Muscle of leg (tissue), 11 donors: ENCODE measurements around the gene CLC. TPM values are rescaled to one million over a fixed set of nuclear protein-coding genes. Genes with fewer than 3 reads are reported as not detected.
"Not testable (repeated sequence)": the region's sequence is repeated elsewhere in the genome, so short reads cannot be mapped to it uniquely, and the experiment has no call there.

Source experiments
- DNase-seq: peaks from one replicate; pipeline ENCODE4 v3.0.0; 2013
- H3K27ac ChIP-seq: one replicate; pipeline ENCODE4 v1.5.1; 2013; ENCODE audit warnings: mild to moderate bottlenecking, low read length, control low read depth
- H3K27me3 ChIP-seq: one replicate; pipeline ENCODE4 v1.6.1; 2013; ENCODE audit warnings: low read length; ENCODE audit not compliant: control insufficient read depth, insufficient read depth
- H3K36me3 ChIP-seq: one replicate; pipeline ENCODE4 v1.6.1; 2013; ENCODE audit warnings: low read length; ENCODE audit not compliant: control insufficient read depth, insufficient read depth
- H3K4me1 ChIP-seq: one replicate; pipeline ENCODE4 v1.6.1; 2013; ENCODE audit warnings: low read length; ENCODE audit not compliant: control insufficient read depth, insufficient read depth
- H3K4me3 ChIP-seq: one replicate; pipeline ENCODE4 v1.5.1; 2013; ENCODE audit warnings: low read length, control low read depth
- H3K9me3 ChIP-seq: replicated peaks from 2 replicates; pipeline ENCODE4 v1.6.1; 2013; ENCODE audit warnings: low read depth, low read length; ENCODE audit not compliant: control insufficient read depth
- WGBS: methylation state at CpG from one replicate; pipeline ENCODE4 v1.1.5; 2013; ENCODE audit warnings: missing lambda C conversion rate; ENCODE audit not compliant: insufficient coverage; 5-methylcytosine and 5-hydroxymethylcytosine counted together
- polyA plus RNA-seq, 8 donors: library from polyadenylated mRNA; unstranded; fragments of 120-200 nt; gene quantifications; one replicate each; pipeline versions ENCODE4 v1.2.1 to v1.2.3, GENCODE V29; 2013; ENCODE audit warnings: inconsistent platforms in 1 of 8, low replicate concordance in 1 of 8; ENCODE audit not compliant: insufficient read length in 8 of 8, insufficient read depth in 1 of 8
- total RNA-seq: library from RNA; stranded (reverse); fragments of 120-200 nt; gene quantifications from one replicate; pipeline ENCODE4 v1.2.4, GENCODE V29; 2013

Gene CLC
- total and polyA plus RNA-seq, 9 donors: 0.40 to 4.8 (median 2.2) TPM

GRCh38 chr19:39705578-39706188, 32.1 kb downstream of the CLC start:
- DNase-seq: no peak
- no peaks in the 10 kb centered on the region for H3K27me3 ChIP-seq
- H3K36me3 ChIP-seq: no peaks in the 10 kb centered on the region
- H3K4me1 ChIP-seq: no peaks in the 10 kb centered on the region
- H3K9me3 ChIP-seq: no peaks in the 10 kb centered on the region
- H3K27ac ChIP-seq: no peak overlapping the region
- WGBS: 60% methylated on average over 3 of the region's 8 CpGs
- no peak overlapping the region for H3K4me3 ChIP-seq

- no peak within 1 kb of the TSS for H3K27ac ChIP-seq
- H3K27me3 ChIP-seq: no peaks in the 10 kb centered on the region
- no peaks in the 10 kb centered on the region for H3K9me3 ChIP-seq
- 58% methylated on average over 3 of the region's 6 CpGs for WGBS
- no peak within 1 kb of the TSS for H3K4me3 ChIP-seq
- H3K4me1 ChIP-seq: no peaks in the 10 kb centered on the region
- no peak for DNase-seq
- H3K36me3 ChIP-seq: no peaks in the 10 kb centered on the region
Observed at GRCh38 chr19:39704181-39705044, 33.4 kb downstream of the CLC start, which contains the start of gene LGALS14. Gene LGALS14 (plus strand): TSS chr19:39704481. CDS start chr19:39704529, 48 bp downstream.

- H3K9me3 ChIP-seq: no peaks in the 10 kb centered on the region
- no peak overlapping the region for H3K27ac ChIP-seq
- no peak for DNase-seq
- H3K4me1 ChIP-seq: no peaks in the 10 kb centered on the region
- no peaks in the 10 kb centered on the region for H3K27me3 ChIP-seq
- no CpG with 5 or more reads among the region's 5 CpGs for WGBS
- no peaks in the 10 kb centered on the region for H3K36me3 ChIP-seq
- H3K4me3 ChIP-seq: no peak overlapping the region
Observed at GRCh38 chr19:39701291-39701690, 36.5 kb downstream of the CLC start.

- H3K4me1 ChIP-seq: no peaks in the 10 kb centered on the region
- no peak overlapping the region for H3K4me3 ChIP-seq
- no peaks in the 10 kb centered on the region for H3K27me3 ChIP-seq
- DNase-seq: no peak
- H3K36me3 ChIP-seq: no peaks in the 10 kb centered on the region
- H3K9me3 ChIP-seq: no peaks in the 10 kb centered on the region
- no peak overlapping the region for H3K27ac ChIP-seq
Observed at GRCh38 chr19:39698535-39698934, 39.3 kb downstream of the CLC start.

- no peaks in the 10 kb centered on the region for H3K36me3 ChIP-seq
- no peaks in the 10 kb centered on the region for H3K4me1 ChIP-seq
- no CpG with 5 or more reads among the region's 2 CpGs for WGBS
- H3K4me3 ChIP-seq: no peak overlapping the region
- H3K27me3 ChIP-seq: no peaks in the 10 kb centered on the region
- no peak overlapping the region for H3K27ac ChIP-seq
- H3K9me3 ChIP-seq: no peaks in the 10 kb centered on the region
- DNase-seq: no peak
Observed at GRCh38 chr19:39696387-39696786, 41.4 kb downstream of the CLC start.

GRCh38 chr19:39695759-39696158, 42.1 kb downstream of the CLC start:
- 50% methylated on average over 1 of the region's 2 CpGs for WGBS
- Histone ChIP-seq H3K27ac (no peak overlapping the region), H3K27me3 (no peaks in the 10 kb centered on the region)

GRCh38 chr19:39692822-39693221, 45.0 kb downstream of the CLC start:
- WGBS: 17% methylated on average over 1 of the region's 1 CpG
- no peaks in the 10 kb centered on the region for H3K4me1 ChIP-seq
- H3K27me3 ChIP-seq: no peaks in the 10 kb centered on the region
- no peaks in the 10 kb centered on the region for H3K9me3 ChIP-seq
- H3K27ac ChIP-seq: no peak overlapping the region
- no peak overlapping the region for H3K4me3 ChIP-seq
- DNase-seq: no peak
- no peaks in the 10 kb centered on the region for H3K36me3 ChIP-seq

More at GRCh38 chr19:39695759-39696158, 42.1 kb downstream of the CLC start:
- no peak for DNase-seq
- Histone ChIP-seq H3K4me1 (no peaks in the 10 kb centered on the region), H3K9me3 (no peaks in the 10 kb centered on the region), H3K36me3 (no peaks in the 10 kb centered on the region), H3K4me3 (no peak overlapping the region)

GRCh38 chr19:39692166-39692565, 45.7 kb downstream of the CLC start:
- Histone ChIP-seq H3K27ac (no peak overlapping the region), H3K27me3 (no peaks in the 10 kb centered on the region), H3K36me3 (no peaks in the 10 kb centered on the region), H3K9me3 (no peaks in the 10 kb centered on the region), H3K4me3 (no peak overlapping the region), H3K4me1 (no peaks in the 10 kb centered on the region)
- WGBS: 63% methylated on average over 3 of the region's 3 CpGs
- DNase-seq: no peak

- not testable (repeated sequence) for H3K4me3 ChIP-seq, H3K27ac ChIP-seq, H3K36me3 ChIP-seq, H3K9me3 ChIP-seq, H3K4me1 ChIP-seq, H3K27me3 ChIP-seq, DNase-seq
- WGBS: no CpG with 5 or more reads among the region's 4 CpGs
Observed at GRCh38 chr19:39688637-39689036, 49.2 kb downstream of the CLC start.

- H3K4me1 ChIP-seq: no peaks in the 10 kb centered on the region
- H3K36me3 ChIP-seq: no peaks in the 10 kb centered on the region
- DNase-seq: no peak
- H3K27ac ChIP-seq: no peak overlapping the region
- WGBS: no CpG with 5 or more reads among the region's 3 CpGs
- no peak overlapping the region for H3K4me3 ChIP-seq
- no peaks in the 10 kb centered on the region for H3K27me3 ChIP-seq
- H3K9me3 ChIP-seq: no peaks in the 10 kb centered on the region
Observed at GRCh38 chr19:39686739-39687138, 51.1 kb downstream of the CLC start.
